K562 (cell line): ENCODE results near the gene PIGL. TPM values are rescaled to one million over a fixed set of nuclear protein-coding genes. Genes with fewer than 3 reads are reported as not detected.

Experiments used
- ATAC-seq: fragments of 200-7000 bp; cut with Tn5 transposase; 3 replicates; pipeline ENCODE4 v1.9.1; 2020; ENCODE audit warnings: moderate library complexity
- BruUV-seq: library from RNA; stranded (reverse); fragments of 400-500 nt; replicated peaks from 2 replicates; lab custom pipeline; 2021; lab: Mats Ljungman, UMichigan
- CTCF ChIA-PET: fragments of 300-600 bp; formaldehyde crosslinking; extraction: SDS; loops from one replicate; lab custom pipeline; 2021; ENCODE audit warnings: low intra/inter-chr PET ratio; lab: Yijun Ruan, JAX
- POLR2A ChIA-PET: fragments of 300-600, 350-650 bp; sonication (Branson Sonifier 250); formaldehyde crosslinking; extraction: SDS; loops from one replicate; lab custom pipeline; 2021; ENCODE audit warnings: antibody characterized with exemption, inconsistent platforms; lab: Yijun Ruan, JAX
- DNase-seq, 4 experiments: peaks; one replicate each; pipeline versions ENCODE4 v3.0.0 to v3.0.0-alpha.2; 2011 to 2018; ENCODE audit warnings: low spot score in 3 of 4, mixed read lengths in 3 of 4; ENCODE audit errors: extremely low read depth in 1 of 4
- FAIRE-seq: peaks from 2 replicates; lab custom pipeline; 2011; peaks lifted over from hg19 to GRCh38; lab: Jason Lieb, UNC
- H2AFZ ChIP-seq: 2 replicates; pipeline ENCODE4 v1.6.0; 2011; ENCODE audit warnings: low read depth, low read length, control low read depth, inconsistent platforms
- H3K27ac ChIP-seq: fragments of 200-600 bp; 3 replicates; pipeline ENCODE4 v1.8.0; 2011; ENCODE audit warnings: low read depth, mild to moderate bottlenecking, control low read depth, inconsistent platforms, low read length, moderate library complexity, mixed read lengths; ENCODE audit errors: extremely low read depth
- H3K27me3 ChIP-seq, 2 experiments: fragments of 300-600 bp in 1 of 2; 2 replicates in 1 of 2; 3 replicates in 1 of 2; pipeline versions ENCODE4 v1.6.0 to v1.8.0; 2011; ENCODE audit warnings: inconsistent platforms in 2 of 2, low read length in 2 of 2, mild to moderate bottlenecking in 1 of 2, mixed read lengths in 1 of 2, moderate library complexity in 1 of 2; ENCODE audit not compliant: control insufficient read depth in 2 of 2, insufficient read depth in 2 of 2
- H3K36me3 ChIP-seq: fragments of 300-600 bp; 3 replicates; pipeline ENCODE4 v1.8.0; 2011; ENCODE audit warnings: mild to moderate bottlenecking, low read length, inconsistent platforms; ENCODE audit not compliant: control insufficient read depth, insufficient read depth
- H3K4me1 ChIP-seq, 2 experiments: fragments of 200-600 bp in 1 of 2; replicated peaks in 1 of 2; 2 replicates in 1 of 2; 3 replicates in 1 of 2; pipeline versions ENCODE4 v1.5.1 to v1.8.0; 2011; ENCODE audit warnings: inconsistent platforms in 2 of 2, low read length in 2 of 2, mild to moderate bottlenecking in 1 of 2, mixed read lengths in 1 of 2, moderate library complexity in 1 of 2; ENCODE audit not compliant: control insufficient read depth in 2 of 2, insufficient read depth in 2 of 2
- H3K4me2 ChIP-seq: 2 replicates; pipeline ENCODE4 v1.6.1; 2011; ENCODE audit warnings: low read length, control low read depth, inconsistent platforms, mixed read lengths; ENCODE audit not compliant: insufficient read depth
- H3K4me3 ChIP-seq: fragments of 200-600 bp; sonication (generic), shearing (Covaris generic); 2 replicates; pipeline ENCODE4 v1.5.1; 2016; ENCODE audit warnings: control low read depth, inconsistent platforms
- H3K79me2 ChIP-seq: fragments of 200-600 bp; 3 replicates; pipeline ENCODE4 v1.8.0; 2011; ENCODE audit warnings: low read length, inconsistent platforms; ENCODE audit not compliant: control insufficient read depth, insufficient read depth
- H3K9ac ChIP-seq, 2 experiments: 2 replicates each; pipeline versions ENCODE4 v1.6.0 to v1.6.1; 2011; ENCODE audit warnings: low read depth in 2 of 2, low read length in 2 of 2, control low read depth in 1 of 2, inconsistent platforms in 1 of 2, mild to moderate bottlenecking in 1 of 2, mixed read lengths in 1 of 2; ENCODE audit not compliant: insufficient read depth in 1 of 2
- H3K9me1 ChIP-seq: one replicate; pipeline ENCODE4 v1.6.0; 2011; ENCODE audit warnings: inconsistent platforms, mild to moderate bottlenecking, low read length, moderate library complexity; ENCODE audit not compliant: control insufficient read depth, insufficient read depth
- H3K9me3 ChIP-seq: replicated peaks from 2 replicates; pipeline ENCODE4 v1.5.1; 2011; ENCODE audit warnings: low read depth, low read length, inconsistent platforms; ENCODE audit not compliant: control insufficient read depth, insufficient read depth
- H4K20me1 ChIP-seq: replicated peaks from 2 replicates; pipeline ENCODE4 v1.6.1; 2011; ENCODE audit warnings: low read length, inconsistent platforms, mixed read lengths; ENCODE audit not compliant: control insufficient read depth, insufficient read depth
- FOSL1 ChIP-seq: fragments of 200-800 bp; sonication (Bioruptor generic); conservative IDR thresholded peaks from 2 replicates; pipeline ENCODE4 v1.6.1; 2016; ENCODE audit warnings: missing genetic modification characterization, missing compliant biosample characterization
- JUND ChIP-seq, 2 experiments: IDR thresholded peaks; 2 replicates in 1 of 2; 3 replicates in 1 of 2; pipeline ENCODE4 v1.6.1; 2011; ENCODE audit warnings: borderline replicate concordance in 2 of 2, low read depth in 2 of 2, low read length in 2 of 2, improper control_type of control experiment in 1 of 2, missing biosample characterization in 1 of 2, missing genetic modification characterization in 1 of 2, missing genetic modification reagents in 1 of 2
- RBM25 ChIP-seq: fragments of 200-400 bp; formaldehyde crosslinking; IDR thresholded peaks from 2 replicates; pipeline ENCODE4 v1.6.1; 2018; ENCODE audit warnings: low read length, low read depth, moderate library complexity; ENCODE audit not compliant: severe bottlenecking
- ZNF239 ChIP-seq: fragments of 250-450 bp; sonication (Bioruptor Pico); IDR thresholded peaks from 2 replicates; pipeline ENCODE4 v1.4.0; 2020; ENCODE audit warnings: mild to moderate bottlenecking
- in situ Hi-C: fragments of 300-500 bp; cut with MboI; formaldehyde crosslinking; loops from 4 replicates; pipeline ENCODE4 v1.15.0; 2018; ENCODE audit warnings: inconsistent platforms, mixed read lengths
- intact Hi-C: fragments of 100-400 bp; cut with micrococcal nuclease; formaldehyde crosslinking; loops from 2 replicates; pipeline ENCODE4 v1.14.2; 2022
- polyA plus RNA-seq, 8 experiments: library from polyadenylated mRNA; depleted of rRNA in 4 of 8; stranded (reverse) in 5 of 8; unstranded in 3 of 8; fragments of >200 nt; fragmentation: Nextera tagmentation in 2 of 8; fragmentation: Illumina TruSeq in 1 of 8; extraction: Ambion mirVana in 2 of 8; extraction: Trizol in 1 of 8; gene quantifications; 2 replicates each; pipeline versions ENCODE4 v1.2.1 to v1.2.3, GENCODE V29; 2011 to 2014; ENCODE audit warnings: inconsistent platforms in 1 of 8, missing spikeins in 1 of 8
- total RNA-seq, 7 experiments: library from RNA; depleted of rRNA in 6 of 7; stranded (reverse); fragments of >200 nt in 6 of 7; fragmentation: Illumina TruSeq in 2 of 7; extraction: Trizol in 2 of 7; gene quantifications; 2 replicates each; pipeline versions ENCODE4 v1.2.1 to v1.2.3, GENCODE V29; 2011 to 2021; ENCODE audit warnings: low replicate concordance in 1 of 7
- TF ChIP-seq, protein P1 (sequence below), 2 experiments: IDR thresholded peaks in 1 of 2; conservative IDR thresholded peaks in 1 of 2; 2 replicates each; pipeline ENCODE4 v1.6.1; 2016; ENCODE audit warnings: low read depth in 2 of 2, mild to moderate bottlenecking in 1 of 2, missing compliant biosample characterization in 1 of 2, missing genetic modification characterization in 1 of 2, moderate library complexity in 1 of 2

The PIGL gene
- total and polyA plus RNA-seq, 9 of the 15 experiments (the other 6 are each of a cell fraction or from before 2014, with no cell fraction given): 19.9 to 55.3 (median 29.6) TPM

DNA sequence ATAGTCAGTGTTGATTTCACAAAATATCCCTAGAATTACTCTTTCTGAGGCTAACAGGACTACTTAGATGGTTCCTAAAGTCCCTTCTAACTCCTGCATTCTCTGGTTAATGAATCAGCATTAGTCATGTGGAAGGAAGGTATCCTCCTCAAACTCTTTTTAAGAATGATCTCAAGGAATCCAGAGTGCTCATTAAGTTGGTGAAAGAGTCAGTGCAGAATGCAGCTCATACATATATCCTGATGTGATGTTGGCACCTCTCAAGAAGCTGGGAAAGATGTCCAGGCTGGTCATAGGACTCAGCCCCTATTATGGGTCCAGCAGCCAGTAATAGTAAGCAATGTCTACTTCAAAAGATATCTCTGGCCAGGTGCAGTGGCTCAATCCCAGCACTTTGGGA, 65.5 kb downstream of the PIGL start:
- intact Hi-C loops: loop anchor here (10.0 kb wide), 1 partner anchor 242 kb away; no protein-coding TSS in a partner anchor
- peaks cover 9 to 31% of the 10 kb centered on the region in 2 experiments for H3K4me1 ChIP-seq
- CTCF ChIA-PET: no interaction called here
- DNase-seq: no peak
- 0 out of 2 replicates have a peak, but pooled peaks have one; percentile 18 for TF ChIP-seq JUND (IDR thresholded peaks at IDR 0.05; ENCODE audit: borderline replicate concordance, low read depth, low read length)
- no peak for TF ChIP-seq JUND (tag; IDR thresholded peaks at IDR 0.05; ENCODE audit: borderline replicate concordance, low read depth, low read length)
- TF ChIP-seq, protein P1, sequence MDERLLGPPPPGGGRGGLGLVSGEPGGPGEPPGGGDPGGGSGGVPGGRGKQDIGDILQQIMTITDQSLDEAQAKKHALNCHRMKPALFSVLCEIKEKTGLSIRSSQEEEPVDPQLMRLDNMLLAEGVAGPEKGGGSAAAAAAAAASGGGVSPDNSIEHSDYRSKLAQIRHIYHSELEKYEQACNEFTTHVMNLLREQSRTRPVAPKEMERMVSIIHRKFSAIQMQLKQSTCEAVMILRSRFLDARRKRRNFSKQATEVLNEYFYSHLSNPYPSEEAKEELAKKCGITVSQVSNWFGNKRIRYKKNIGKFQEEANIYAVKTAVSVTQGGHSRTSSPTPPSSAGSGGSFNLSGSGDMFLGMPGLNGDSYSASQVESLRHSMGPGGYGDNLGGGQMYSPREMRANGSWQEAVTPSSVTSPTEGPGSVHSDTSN (CRISPR knock-in tag; IDR thresholded peaks at IDR 0.05; ENCODE audit: low read depth): no peak
- TF ChIP-seq, protein P1 (tag; conservative IDR thresholded peaks at IDR 0.05; ENCODE audit: low read depth): no peak
- TF ChIP-seq RBM25: peak; percentile 10
- peak; percentile 97 for TF ChIP-seq ZNF239
- peak; percentile 76 for TF ChIP-seq FOSL1 (tag)
- no peaks in the 10 kb centered on the region for H3K27me3 ChIP-seq
- no peak overlapping the region for H3K27ac ChIP-seq
- peaks cover 5% of the 10 kb centered on the region; the same call in 2 of the 3 replicates for H3K36me3 ChIP-seq
- H2AFZ ChIP-seq: no peak overlapping the region
- H3K9me1 ChIP-seq: no peaks in the 10 kb centered on the region
- H4K20me1 ChIP-seq: no peaks in the 10 kb centered on the region
- no peak overlapping the region for H3K9ac ChIP-seq
- FAIRE-seq: no peak
- in situ Hi-C loops: no loop called here
- no peaks in the 10 kb centered on the region; the same call in 1 of the 2 replicates for H3K9me3 ChIP-seq
- no peak overlapping the region for H3K4me2 ChIP-seq
- POLR2A ChIA-PET: interaction anchor here (0.6 kb wide), 1 partner anchor 300 kb away, joined by 7 read pairs; no protein-coding TSS in a partner anchor
- BruUV-seq: no TSS peak
- H3K79me2 ChIP-seq: no peaks in the 10 kb centered on the region; the same call in 2 of the 3 replicates
- no peak for ATAC-seq
- no peak overlapping the region for H3K4me3 ChIP-seq
